HG02943 (cell line): ENCODE measurements around the gene WDR77.
A peak's percentile ranks its signal among the peaks of the same experiment; 100 is the strongest.

Experiments used
- ATAC-seq: cut with Tn5 transposase; IDR thresholded peaks from one replicate; pipeline ENCODE4 v1.9.1; 2021; ENCODE audit warnings: mild to moderate bottlenecking, low read depth, moderate library complexity; ENCODE audit not compliant: unreplicated experiment

WDR77 gene

DNA sequence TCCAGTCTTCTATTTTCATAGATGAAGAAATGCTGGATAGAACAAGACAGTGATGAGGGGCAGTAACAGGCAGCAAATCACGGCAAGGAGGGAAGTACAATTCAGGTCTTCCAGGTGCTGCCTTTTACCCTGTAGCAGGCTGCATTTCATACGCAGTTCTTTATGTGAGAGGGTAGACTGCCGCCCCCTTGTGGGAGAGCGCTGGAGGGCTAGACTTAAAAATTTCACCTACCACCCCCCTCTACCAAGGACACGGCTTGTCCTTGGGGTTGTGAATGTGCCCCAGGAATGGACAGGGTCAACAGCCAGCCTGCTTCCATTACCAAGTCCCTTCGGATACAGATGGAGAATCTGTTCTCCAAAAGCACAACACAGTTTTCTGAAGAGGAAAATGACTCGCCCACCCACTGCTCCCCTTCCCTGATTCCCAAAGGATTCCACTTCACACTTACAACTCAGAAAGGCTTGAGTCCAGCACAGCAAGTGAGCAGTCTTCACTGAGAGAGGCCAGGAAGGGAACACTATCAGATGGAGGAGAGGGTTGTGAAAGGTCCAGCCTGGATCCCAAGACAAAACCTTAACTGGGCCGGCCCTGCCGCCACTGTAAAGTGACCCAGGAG, 7.4 kb downstream of the WDR77 start:
- ATAC-seq = no peak

DNA sequence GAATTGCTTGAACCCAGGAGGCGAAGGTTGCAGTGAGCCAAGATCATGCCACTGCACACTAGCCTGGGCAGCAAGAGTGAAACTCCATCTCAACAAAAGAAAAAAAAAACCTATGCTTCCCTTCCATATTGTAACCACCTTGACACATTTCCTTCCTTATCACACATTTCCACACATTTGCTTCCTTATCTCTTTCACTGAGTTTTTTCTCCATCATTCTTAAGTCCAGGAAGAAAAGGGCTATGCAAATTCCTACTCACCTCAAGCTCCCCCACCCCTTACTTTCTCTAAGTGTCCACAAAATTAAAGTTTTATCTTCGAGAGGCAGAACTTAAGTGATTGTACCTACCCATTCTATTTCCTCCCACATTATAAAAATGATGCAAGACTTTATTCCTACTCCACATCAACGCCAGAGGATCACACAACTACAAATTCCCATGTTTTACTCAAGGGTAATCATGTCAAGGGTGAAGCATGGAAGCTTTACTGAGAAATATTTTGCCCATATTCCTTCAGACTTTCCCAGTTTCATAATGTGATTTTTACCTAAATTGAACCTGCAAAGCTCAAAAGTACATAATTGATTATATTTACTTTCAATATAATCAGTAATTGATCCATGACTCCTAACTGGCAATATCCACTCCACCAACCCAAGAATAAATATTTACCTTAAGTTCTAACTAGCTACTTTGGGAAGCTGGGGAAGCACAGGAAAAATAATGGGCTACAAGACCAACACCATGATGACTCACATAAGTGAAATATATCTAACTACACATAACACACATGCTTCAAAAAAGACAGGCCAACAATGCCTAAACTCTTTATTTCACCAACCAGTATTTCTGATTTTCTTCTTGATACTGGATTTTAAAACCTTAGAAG, 9.3 kb downstream of the WDR77 start:
- ATAC-seq = no peak

DNA sequence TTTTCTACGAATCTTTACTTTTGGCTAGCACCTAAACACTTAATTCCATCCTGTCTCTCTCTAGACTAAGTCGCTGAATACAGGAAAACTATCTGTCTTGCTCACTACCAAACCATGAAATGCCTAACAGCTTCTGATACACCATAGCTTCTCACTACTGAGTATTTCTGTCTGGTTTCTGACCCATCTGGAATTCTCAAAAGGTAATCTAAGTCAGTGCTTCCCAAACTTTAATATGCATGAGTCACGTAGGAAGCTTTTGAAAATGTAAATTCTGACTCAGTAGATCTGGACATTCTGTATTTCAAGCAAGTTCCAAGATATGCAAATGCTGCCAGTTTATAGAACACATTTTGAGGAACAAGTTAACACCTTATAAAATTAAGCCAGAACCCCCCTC, 12.3 kb downstream of the WDR77 start:
- ATAC-seq = no peak

DNA sequence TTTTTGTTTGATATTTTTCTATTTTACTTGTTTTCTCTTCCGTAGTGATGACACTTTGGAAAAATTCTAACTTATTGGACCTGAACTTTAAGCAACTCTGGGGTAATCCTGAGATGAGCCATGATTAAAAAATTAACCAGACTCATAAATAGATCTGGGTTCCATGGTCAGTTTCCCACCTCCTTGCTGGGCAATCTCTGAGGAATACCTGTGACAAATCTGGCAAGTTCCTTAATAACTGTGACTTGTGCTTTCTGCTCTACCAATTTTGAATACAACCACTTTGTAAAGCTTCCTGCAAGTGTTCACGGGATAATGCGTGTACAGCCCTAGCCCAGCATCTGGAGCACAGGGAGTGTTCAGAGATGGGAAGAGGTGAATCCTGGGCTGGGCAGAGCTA, 24.8 kb downstream of the WDR77 start:
- no peak for ATAC-seq

DNA sequence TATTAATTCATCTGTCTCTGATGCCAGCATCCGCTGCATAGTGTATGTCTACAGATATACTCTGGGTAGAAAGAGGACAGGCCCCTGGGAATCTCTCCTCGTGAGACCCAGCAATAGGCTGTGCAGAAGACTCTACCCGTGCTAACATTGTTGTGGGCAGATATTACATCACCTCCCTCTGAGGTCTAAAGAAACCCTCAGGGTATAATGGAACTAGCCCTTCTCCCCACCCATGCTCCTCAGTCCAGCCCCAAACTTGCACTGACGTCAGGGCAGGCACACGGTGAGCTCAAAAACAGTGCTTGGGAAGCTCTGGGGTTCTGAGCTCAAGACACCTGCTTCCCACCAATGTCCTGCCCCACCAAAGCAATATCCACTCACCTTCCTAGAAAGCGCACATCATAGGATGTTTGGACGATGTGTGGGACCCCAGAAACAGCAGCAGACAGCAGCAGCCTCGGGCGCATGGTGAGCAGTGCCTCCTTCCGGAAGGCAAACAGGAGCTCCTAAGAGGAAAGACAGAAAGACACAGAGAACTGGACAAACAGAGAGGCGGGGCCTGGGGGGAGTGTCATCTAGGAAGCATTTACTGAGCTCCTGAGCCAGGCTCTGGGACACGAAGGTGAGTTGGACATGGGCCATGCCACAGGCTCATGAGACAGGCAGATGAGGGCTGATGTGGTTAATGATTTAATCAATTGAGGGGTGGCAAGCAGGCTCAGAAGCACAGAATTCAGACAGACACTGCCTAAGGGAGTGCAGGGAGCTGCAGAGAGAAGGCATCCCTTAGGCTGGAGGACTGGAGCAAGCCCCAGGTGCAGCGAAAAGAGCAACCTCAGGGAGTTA, 26.3 kb downstream of the WDR77 start:
- ATAC-seq = no peak

DNA sequence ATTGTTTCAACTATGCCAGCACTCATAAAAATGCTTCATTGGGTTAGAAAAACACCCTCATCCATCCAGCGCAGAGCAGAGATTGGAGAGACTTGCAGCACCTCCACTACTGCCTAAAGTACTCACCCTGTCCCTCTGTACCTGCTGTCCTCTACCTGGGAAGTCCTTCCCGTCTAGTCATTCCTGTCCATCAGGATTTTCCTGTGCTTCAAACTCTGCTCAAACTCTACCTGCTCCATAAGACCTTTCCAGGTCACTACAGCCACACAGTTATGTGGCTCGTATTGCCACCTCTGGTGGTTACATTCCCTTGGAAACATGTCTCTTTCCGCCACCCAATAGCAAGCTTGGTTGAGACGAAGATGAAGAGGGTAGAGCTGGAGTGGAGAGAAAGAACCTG, 28.7 kb downstream of the WDR77 start:
- ATAC-seq = no peak

DNA sequence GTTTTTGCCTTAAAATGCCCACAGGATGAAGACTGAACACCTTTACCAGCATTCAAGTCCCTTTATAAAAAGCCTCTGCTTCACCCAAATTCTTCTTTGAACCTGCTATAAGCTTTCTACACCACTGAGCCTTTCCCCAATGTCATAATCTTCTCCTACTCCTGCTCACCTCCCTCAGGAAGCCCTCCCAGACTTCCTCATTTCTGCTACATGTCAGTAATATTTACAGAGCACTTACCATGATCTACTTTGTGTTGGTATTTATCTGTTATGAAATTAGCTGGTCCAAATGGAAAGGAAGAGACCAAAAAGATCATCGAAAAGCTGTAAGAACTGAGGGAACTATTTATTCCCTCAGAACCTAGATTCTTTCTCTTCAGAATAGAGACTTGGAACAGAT, 30.0 kb downstream of the WDR77 start:
- ATAC-seq = no peak

DNA sequence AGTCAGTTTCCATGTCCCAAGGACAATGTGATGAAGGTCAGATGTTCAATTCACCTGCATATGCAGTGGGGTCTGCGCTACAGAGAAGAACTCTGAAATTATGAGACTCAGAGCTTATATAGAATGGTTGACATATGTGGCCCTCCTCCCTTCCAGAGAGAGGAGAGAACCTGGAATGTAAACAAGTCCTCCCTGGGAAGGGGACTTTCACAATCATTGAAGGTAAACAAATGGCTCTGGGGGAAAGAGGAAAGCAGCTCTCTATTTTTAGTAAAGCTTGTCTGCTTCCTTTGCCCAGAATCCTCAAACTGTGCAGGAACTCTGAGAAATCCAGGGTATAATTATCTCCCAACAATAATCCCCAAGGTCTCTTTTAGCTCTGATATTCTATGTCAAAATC, 31.3 kb downstream of the WDR77 start:
- ATAC-seq = no peak

DNA sequence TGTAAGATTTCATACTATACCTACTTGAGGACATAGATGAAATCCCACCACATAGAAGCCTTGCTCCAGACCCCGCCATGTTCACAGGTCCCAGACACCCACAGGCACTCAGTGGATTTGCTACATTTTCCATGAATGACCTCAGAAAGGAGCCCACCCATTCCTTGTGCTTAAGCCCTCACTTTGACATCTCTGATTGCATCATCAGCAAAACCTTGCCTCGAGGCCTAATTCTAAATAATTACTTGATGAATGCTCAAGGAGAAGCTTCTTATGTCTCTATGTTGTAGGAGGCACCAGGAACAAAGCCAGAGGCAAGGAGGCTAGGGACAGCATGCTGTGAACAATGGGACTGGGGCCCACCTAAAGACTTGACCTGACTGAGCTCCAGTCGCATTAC, 33.6 kb downstream of the WDR77 start:
- ATAC-seq = no peak

DNA sequence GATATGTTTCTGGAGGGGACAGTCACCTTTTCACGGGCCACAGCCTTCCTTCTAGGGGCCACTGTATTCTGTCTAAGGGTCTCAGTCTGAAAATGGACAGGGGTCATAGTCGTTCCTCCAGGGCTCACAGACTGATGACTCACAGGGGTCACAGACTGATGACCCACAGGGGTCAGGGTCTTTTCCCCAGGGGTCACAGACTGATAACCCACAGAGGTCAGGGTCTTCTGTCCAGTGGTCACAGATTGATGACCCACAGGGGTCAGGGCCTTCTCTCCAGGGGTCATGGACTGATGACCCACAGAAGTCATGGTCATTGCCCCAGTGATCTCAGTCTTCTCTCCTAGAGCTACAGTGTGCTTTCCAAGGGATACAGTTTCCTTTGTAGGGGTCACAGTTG, 34.3 kb downstream of the WDR77 start:
- ATAC-seq = no peak

DNA sequence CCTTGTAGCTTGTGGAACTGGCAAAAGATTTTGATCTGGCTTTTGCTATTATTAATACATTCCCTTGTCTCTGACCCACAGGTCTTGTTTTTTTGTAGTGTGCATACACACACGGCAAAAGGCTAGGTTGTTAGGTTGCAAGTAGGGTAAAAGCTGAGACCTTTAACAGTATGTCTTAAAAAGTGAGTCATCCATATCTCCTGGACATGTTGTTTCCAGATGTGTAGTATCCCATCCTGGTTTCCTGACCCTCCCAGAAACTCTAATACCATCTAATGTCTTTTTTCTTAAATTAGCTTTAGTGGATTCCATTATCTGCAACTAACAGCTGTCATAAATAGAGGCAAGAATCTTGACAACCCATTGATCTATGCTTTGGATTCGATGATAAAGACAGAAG, 36.2 kb downstream of the WDR77 start:
- ATAC-seq = no peak

DNA sequence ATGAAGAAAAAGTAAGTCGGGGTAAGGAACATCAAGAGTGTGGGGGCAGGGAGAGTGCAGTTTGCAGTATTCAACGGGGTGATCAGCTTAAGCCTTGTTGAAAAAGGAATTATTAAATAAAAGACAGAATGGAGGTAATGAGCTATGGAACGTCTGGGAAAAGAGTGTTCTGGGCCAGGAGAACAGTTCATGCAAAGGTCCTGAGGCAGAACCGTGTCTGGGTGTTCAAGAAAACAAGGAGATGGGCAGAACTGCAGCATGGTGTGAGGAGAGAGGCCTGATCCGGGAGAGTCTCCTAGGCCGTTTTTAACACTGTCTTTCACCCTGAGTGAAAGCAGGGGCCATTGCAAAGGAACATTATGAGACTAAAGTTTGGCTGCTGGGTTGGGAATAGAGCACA, 41.8 kb downstream of the WDR77 start:
- no peak for ATAC-seq

DNA sequence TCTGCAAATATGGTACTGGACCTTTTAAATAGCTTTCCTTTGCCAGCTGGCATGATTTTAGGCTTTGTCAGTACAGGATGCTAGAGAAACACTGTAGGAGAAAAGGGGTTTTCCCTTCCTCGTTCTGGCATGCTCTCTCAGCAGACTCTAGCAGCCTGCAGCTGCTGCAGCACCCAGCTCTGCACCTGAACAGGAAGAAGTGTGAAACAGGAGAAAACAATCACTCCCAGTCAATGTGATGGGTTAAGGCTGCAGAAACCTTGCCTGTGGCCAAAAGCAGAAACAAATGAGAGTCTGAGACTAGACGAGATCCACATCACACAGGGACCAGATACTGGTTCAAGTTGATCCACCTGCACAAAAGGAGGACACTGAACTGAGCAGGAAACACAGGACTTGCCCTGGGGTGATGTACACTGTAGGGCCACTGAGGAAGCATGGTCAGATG, 42.7 kb downstream of the WDR77 start:
- peak; percentile 85 for ATAC-seq

DNA sequence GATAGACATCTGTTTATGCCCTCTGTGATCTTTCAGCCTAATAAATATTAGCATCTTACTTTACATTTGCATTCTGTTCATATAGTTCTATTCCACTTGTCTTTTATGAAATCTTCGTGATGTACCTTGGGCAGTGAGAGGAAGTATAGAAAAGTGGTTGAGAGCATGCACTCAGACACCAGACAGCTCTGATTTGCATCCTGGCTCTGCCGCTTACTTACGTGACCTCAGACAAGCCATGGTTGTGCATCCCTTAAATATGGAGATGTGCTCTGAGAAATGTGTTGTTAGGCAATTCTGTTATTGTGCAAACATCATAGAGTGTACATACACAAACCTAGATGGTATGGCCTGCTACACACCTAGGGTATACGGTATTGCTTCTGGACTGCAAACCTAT, 44.5 kb downstream of the WDR77 start:
- ATAC-seq = no peak

DNA sequence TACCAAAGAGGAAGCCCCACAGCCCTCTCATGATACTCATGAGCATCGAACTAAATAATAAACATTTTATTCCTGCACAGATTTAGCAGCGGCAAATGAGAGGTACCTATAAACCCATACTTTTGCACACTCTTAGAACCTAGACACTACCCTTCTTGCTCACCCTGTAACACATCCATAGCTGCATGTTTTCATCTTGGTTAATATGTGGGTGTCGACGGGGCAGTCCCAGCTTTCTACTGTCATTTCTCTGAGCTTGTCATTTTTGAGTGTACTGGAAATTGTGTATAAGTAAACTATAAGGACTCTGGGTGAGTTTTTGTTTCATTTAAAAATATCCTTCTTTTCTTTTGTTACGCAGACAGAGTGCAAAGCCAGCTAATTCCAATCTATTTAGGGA, 47.0 kb downstream of the WDR77 start:
- no peak for ATAC-seq

DNA sequence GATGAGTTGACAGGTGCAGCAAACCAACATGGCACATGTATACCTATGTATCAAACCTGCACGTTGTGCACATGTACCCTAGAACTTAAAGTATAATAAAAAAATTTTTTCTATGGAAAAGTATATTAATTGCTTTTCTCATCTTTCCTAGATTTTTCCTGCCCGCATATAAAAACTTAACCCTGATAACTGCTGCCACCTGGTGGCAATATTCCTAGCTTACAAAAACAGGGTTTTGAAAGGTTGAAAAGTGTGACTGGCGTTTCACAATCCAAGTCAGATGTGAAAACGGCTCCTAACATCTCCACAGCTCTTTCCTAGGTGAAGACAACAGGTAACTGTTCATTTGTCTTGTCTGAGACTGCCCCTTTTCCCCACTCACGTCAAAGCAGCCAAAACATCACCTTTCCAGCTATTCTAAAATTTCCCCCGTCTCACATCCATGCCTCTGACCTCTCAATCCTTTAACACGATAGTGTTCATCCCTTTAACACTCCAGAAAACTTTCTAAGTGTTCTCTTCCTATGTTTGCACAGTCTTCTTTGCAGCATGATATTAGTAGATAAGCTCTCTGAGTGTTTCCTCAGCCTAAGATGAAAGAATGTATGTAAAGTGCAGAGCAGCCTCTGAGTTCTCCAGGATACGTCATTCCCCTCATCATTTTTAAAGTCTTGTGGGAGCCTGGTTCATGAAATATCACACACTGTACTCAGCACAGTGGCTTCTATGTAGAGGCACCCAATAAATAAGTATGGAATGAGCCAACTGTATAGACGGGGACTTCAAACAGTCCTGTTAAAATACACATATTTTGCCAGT, 49.1 kb downstream of the WDR77 start:
- no peak for ATAC-seq

DNA sequence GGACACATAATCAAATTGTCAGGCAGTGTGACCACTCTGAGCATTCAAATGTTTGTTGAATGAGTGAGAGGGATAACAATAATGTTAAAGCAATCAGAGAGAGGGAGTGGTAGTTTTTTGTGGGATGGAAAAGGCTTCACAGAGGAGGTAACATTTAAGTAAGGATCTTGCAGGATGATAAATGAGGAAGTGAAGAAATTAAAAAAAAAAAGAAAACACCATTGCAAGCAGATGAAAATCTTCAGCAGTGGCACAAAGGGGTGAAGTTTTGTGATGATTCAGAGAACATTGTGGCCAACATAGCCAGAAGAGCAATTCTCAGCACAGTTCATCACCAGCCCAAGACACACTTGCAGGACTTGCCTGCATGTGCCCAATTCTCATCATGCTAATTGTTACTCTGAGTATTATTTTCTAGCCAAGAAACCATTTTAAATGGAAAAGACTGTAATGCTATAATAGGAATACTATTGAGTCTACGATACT, 56.6 kb downstream of the WDR77 start:
- ATAC-seq = no peak

DNA sequence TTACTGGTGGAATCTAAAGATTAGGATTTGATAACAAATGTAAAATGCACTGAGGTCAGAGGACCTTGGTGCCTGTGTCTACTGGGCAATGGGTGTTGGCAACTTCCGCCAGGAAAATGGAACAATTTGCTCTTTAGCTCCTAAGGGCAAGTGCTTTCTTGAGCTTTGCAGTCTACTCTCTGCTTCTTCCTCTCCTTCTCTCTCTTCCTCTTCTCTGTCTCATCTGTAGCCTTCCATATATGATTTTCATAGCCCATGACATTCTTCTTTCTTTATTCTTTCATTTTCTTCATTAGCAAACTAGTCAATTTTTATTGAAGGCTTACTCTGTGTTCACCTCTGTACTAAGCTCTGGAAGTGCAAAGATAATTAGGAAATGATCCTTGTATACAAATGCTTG, 57.0 kb downstream of the WDR77 start:
- no peak for ATAC-seq
